GM12878 (cell line): ENCODE data around the gene SSBP2. TPM values are rescaled to one million over a fixed set of nuclear protein-coding genes. Genes with fewer than 3 reads are reported as not detected.

Experiments
- ATAC-seq: fragments of 200-7000 bp; cut with Tn5 transposase; 3 replicates; pipeline ENCODE4 v1.9.1; 2020; ENCODE audit warnings: mild to moderate bottlenecking, moderate library complexity
- BruUV-seq: library from RNA; stranded (reverse); fragments of 400-500 nt; replicated peaks from 2 replicates; lab custom pipeline; 2021; lab: Mats Ljungman, UMichigan
- CTCF ChIA-PET: fragments of 300-600 bp; sonication (Branson Sonifier 250); formaldehyde crosslinking; extraction: SDS; loops from one replicate; lab custom pipeline; 2021; ENCODE audit warnings: inconsistent platforms; lab: Yijun Ruan, JAX
- POLR2A ChIA-PET: fragments of 350-600 bp; formaldehyde crosslinking; extraction: SDS; loops from one replicate; lab custom pipeline; 2021; ENCODE audit warnings: inconsistent platforms; lab: Charles Lee
- RAD21 ChIA-PET: fragments of 300-600 bp; sonication (Branson Sonifier 250); formaldehyde crosslinking; loops from one replicate; lab custom pipeline; 2023; ENCODE audit warnings: antibody characterized with exemption; ENCODE audit not compliant: unreplicated experiment; lab: Charles Lee
- SMC1A ChIA-PET: fragments of 300-600 bp; sonication (Branson Sonifier 250); formaldehyde crosslinking; loops from one replicate; lab custom pipeline; 2023; ENCODE audit not compliant: unreplicated experiment, uncharacterized antibody; lab: Charles Lee
- DNase-seq: peaks from one replicate; pipeline ENCODE4 v3.0.0-alpha.2; 2011; ENCODE audit warnings: low read depth, low spot score
- FAIRE-seq: peaks from 3 replicates; lab custom pipeline; 2011; peaks lifted over from hg19 to GRCh38; lab: Jason Lieb, UNC
- H2AFZ ChIP-seq: 2 replicates; pipeline ENCODE4 v1.6.0; 2011; ENCODE audit warnings: low read depth, low read length, control low read depth; ENCODE audit not compliant: control insufficient read depth
- H3K27ac ChIP-seq: 2 replicates; pipeline ENCODE4 v1.5.1; 2011; ENCODE audit warnings: control low read depth; ENCODE audit not compliant: control insufficient read depth, insufficient read depth
- H3K27me3 ChIP-seq, 2 experiments: replicated peaks in 1 of 2; 2 replicates each; pipeline versions ENCODE4 v1.6.0 to v1.6.1; 2011; ENCODE audit warnings: low read length in 1 of 2; ENCODE audit not compliant: control insufficient read depth in 2 of 2, insufficient read depth in 2 of 2
- H3K36me3 ChIP-seq, 2 experiments: 2 replicates each; pipeline ENCODE4 v1.5.1; 2011; ENCODE audit warnings: low read length in 1 of 2; ENCODE audit not compliant: control insufficient read depth in 2 of 2, insufficient read depth in 2 of 2
- H3K4me1 ChIP-seq: 2 replicates; pipeline ENCODE4 v1.6.1; 2011; ENCODE audit warnings: mild to moderate bottlenecking, low read length, moderate library complexity, mixed read lengths; ENCODE audit not compliant: control insufficient read depth, insufficient read depth
- H3K4me2 ChIP-seq: 2 replicates; pipeline ENCODE4 v1.6.0; 2011; ENCODE audit warnings: control low read depth; ENCODE audit not compliant: control insufficient read depth, insufficient read depth
- H3K4me3 ChIP-seq: fragments of 200-600 bp; sonication (generic); 2 replicates; pipeline ENCODE4 v1.5.1; 2016
- H3K79me2 ChIP-seq: 2 replicates; pipeline ENCODE4 v1.6.0; 2011; ENCODE audit warnings: low read length; ENCODE audit not compliant: control insufficient read depth, insufficient read depth
- H3K9ac ChIP-seq: 2 replicates; pipeline ENCODE4 v1.8.0; 2011; ENCODE audit warnings: low read length, control low read depth, mixed read lengths; ENCODE audit not compliant: control insufficient read depth, insufficient read depth
- H3K9me3 ChIP-seq: replicated peaks from 3 replicates; pipeline ENCODE4 v1.5.1; 2011; ENCODE audit warnings: mild to moderate bottlenecking, low read length; ENCODE audit not compliant: control insufficient read depth, insufficient read depth
- H4K20me1 ChIP-seq: 2 replicates; pipeline ENCODE4 v1.6.0; 2011; ENCODE audit not compliant: control insufficient read depth, insufficient read depth
- ASH2L ChIP-seq: fragments of 300-600, 200-600 bp; sonication (generic); IDR thresholded peaks from 2 replicates; pipeline ENCODE4 v1.6.1; 2017; ENCODE audit warnings: low read depth, mild to moderate bottlenecking, borderline replicate concordance
- CHD2 ChIP-seq: IDR thresholded peaks from 2 replicates; pipeline ENCODE4 v1.6.1; 2011; ENCODE audit warnings: low read depth, low read length, improper control_type of control experiment, borderline replicate concordance
- CHD4 ChIP-seq: fragments of 200-600 bp; sonication (generic); IDR thresholded peaks from 2 replicates; pipeline ENCODE4 v1.6.1; 2016; ENCODE audit warnings: mild to moderate bottlenecking
- EGR1 ChIP-seq, 2 experiments: IDR thresholded peaks; 1 replicate in 1 of 2; 2 replicates in 1 of 2; pipeline ENCODE4 v1.6.1; 2011 to 2012; ENCODE audit warnings: low read depth in 2 of 2, low read length in 2 of 2, borderline replicate concordance in 1 of 2, mild to moderate bottlenecking in 1 of 2, moderate library complexity in 1 of 2
- ETV6 ChIP-seq, 2 experiments: fragments of 450-650 bp in 1 of 2; IDR thresholded peaks in 1 of 2; conservative IDR thresholded peaks in 1 of 2; 2 replicates each; pipeline ENCODE4 v1.6.1; 2014; ENCODE audit warnings: antibody characterized with exemption in 1 of 2, borderline replicate concordance in 1 of 2, low read depth in 1 of 2, mild to moderate bottlenecking in 1 of 2, moderate library complexity in 1 of 2
- HDAC6 ChIP-seq: fragments of 200-600 bp; sonication (generic); IDR thresholded peaks from one replicate; pipeline ENCODE4 v1.8.0; 2017; ENCODE audit warnings: antibody characterized with exemption; ENCODE audit not compliant: unreplicated experiment
- HDGF ChIP-seq: fragments of 450-650 bp; IDR thresholded peaks from 2 replicates; pipeline ENCODE4 v1.6.1; 2016; ENCODE audit warnings: antibody characterized with exemption
- NFYB ChIP-seq: IDR thresholded peaks from 2 replicates; pipeline ENCODE4 v1.6.1; 2011; ENCODE audit warnings: low read depth, mild to moderate bottlenecking, low read length, improper control_type of control experiment, moderate library complexity; ENCODE audit not compliant: insufficient read depth
- PAX5 ChIP-seq: IDR thresholded peaks from 2 replicates; pipeline ENCODE4 v1.6.1; 2011; ENCODE audit warnings: low read depth, low read length, borderline replicate concordance
- PAX8 ChIP-seq: fragments of 450-650 bp; IDR thresholded peaks from 2 replicates; pipeline ENCODE4 v1.6.1; 2017; ENCODE audit warnings: mild to moderate bottlenecking, moderate library complexity
- POLR2AphosphoS5 ChIP-seq: IDR thresholded peaks from 2 replicates; pipeline ENCODE4 v1.6.1; 2011; ENCODE audit warnings: mild to moderate bottlenecking, low read length, inconsistent platforms
- RUNX3 ChIP-seq: IDR thresholded peaks from 2 replicates; pipeline ENCODE4 v1.6.1; 2012; ENCODE audit warnings: low read length, inconsistent platforms
- SP1 ChIP-seq: IDR thresholded peaks from one replicate; pipeline ENCODE4 v1.6.1; 2011; ENCODE audit warnings: low read depth, low read length
- SUZ12 ChIP-seq: fragments of 200-600 bp; sonication (generic); IDR thresholded peaks from one replicate; pipeline ENCODE4 v1.6.1; 2018; ENCODE audit warnings: antibody characterized with exemption, mild to moderate bottlenecking; ENCODE audit not compliant: unreplicated experiment
- TBL1XR1 ChIP-seq: IDR thresholded peaks from 2 replicates; pipeline ENCODE4 v1.6.1; 2012; ENCODE audit warnings: low read depth, low read length, improper control_type of control experiment
- YY1 ChIP-seq: IDR thresholded peaks from 2 replicates; pipeline ENCODE4 v1.6.1; 2011; ENCODE audit warnings: low read depth, mild to moderate bottlenecking, low read length
- ZNF384 ChIP-seq: IDR thresholded peaks from 2 replicates; pipeline ENCODE4 v1.6.1; 2012; ENCODE audit warnings: low read depth, mild to moderate bottlenecking, low read length, improper control_type of control experiment, borderline replicate concordance
- ZNF622 ChIP-seq: fragments of 450-650 bp; IDR thresholded peaks from 2 replicates; pipeline ENCODE4 v1.6.1; 2017; ENCODE audit warnings: mild to moderate bottlenecking, inconsistent platforms
- ZZZ3 ChIP-seq: IDR thresholded peaks from 2 replicates; pipeline ENCODE4 v1.6.1; 2011; ENCODE audit warnings: low read depth; ENCODE audit not compliant: control insufficient read depth, insufficient read length
- WGBS: methylation state at CpG from one replicate; pipeline ENCODE4 v1.1.6; 2016; ENCODE audit warnings: low lambda C conversion rate; ENCODE audit not compliant: insufficient replicate concordance, insufficient coverage; ENCODE audit errors: missing lambda C conversion rate; 5-methylcytosine and 5-hydroxymethylcytosine counted together
- in situ Hi-C: fragments of 300-500 bp; cut with MboI; formaldehyde crosslinking; loops from 9 replicates; pipeline ENCODE4 v1.14.3; 2018; ENCODE audit warnings: mixed read lengths
- intact Hi-C: fragments of 100-400 bp; cut with micrococcal nuclease; formaldehyde crosslinking; loops from one replicate; pipeline ENCODE4 v1.14.2; 2022; ENCODE audit not compliant: unreplicated experiment
- polyA plus RNA-seq, 11 experiments: library from polyadenylated mRNA; depleted of rRNA in 4 of 11; unstranded in 6 of 11; stranded (reverse) in 5 of 11; fragments of >200 nt; fragmentation: Nextera tagmentation in 4 of 11; fragmentation: Illumina TruSeq in 1 of 11; extraction: Ambion mirVana in 4 of 11; extraction: Trizol in 1 of 11; gene quantifications; 1 replicate in 1 of 11; 2 replicates in 10 of 11; pipeline versions ENCODE4 v1.2.1 to v1.2.3, GENCODE V29; 2011 to 2016; ENCODE audit warnings: inconsistent platforms in 2 of 11, missing spikeins in 2 of 11, low read depth in 1 of 11
- total RNA-seq, 4 experiments: library from RNA; depleted of rRNA in 3 of 4; stranded (reverse); fragments of >200 nt in 3 of 4; fragmentation: Illumina TruSeq in 1 of 4; extraction: Trizol in 1 of 4; gene quantifications; 2 replicates each; pipeline versions ENCODE4 v1.2.1 to v1.2.3, GENCODE V29; 2013 to 2021

The SSBP2 gene
- total and polyA plus RNA-seq, 10 of the 15 experiments (the other 5 are each of a cell fraction or from before 2014, with no cell fraction given): 52.2 to 132 (median 110) TPM

DNA sequence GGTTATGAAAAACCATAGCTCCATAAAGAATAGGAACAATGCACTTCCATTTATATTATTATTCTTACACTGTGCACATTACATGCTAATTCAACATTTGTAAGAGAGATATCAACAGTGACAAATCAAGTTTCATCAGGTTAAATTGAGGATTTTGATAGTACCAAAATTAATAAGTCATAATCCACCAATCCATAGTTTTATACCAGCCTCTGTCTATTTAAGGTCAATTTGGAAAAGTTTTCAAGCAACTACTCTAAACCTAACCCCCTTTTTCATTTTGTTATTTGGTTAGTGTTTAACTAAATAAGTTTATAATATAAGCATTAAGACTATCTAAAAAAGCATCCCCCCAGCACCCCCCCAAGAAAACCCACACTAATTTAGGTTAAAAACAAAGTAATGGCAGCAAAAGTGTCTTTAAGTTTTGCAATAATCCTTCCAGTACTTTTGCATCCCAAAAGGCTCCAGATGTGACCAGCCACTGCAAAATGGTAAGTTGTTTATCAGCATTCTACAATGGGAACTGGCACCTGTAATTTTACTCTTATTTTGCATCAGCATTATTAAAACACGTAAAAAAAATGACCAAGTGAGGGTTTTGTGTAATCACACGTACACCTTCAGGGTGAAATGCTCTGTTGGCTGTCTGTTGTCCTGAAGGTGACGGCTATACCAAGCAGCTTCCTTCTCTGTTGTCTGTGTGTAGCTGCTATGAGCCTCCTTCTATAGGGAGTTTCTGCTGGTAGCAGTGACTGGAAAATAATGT lies 36.8 kb upstream of the SSBP2 start:
- TF ChIP-seq YY1 (no peak), SUZ12 (no peak), SP1 (no peak), POLR2AphosphoS5 (no peak), ZNF384 (no peak), RUNX3 (no peak), CHD4 (no peak), HDAC6 (no peak), ASH2L (no peak), NFYB (no peak), ZZZ3 (no peak), EGR1 (IDR thresholded peaks at IDR 0.05; ENCODE audit: borderline replicate concordance in 1 of 2, low read depth in 2 of 2, low read length in 2 of 2) (no peak), PAX8 (no peak), ETV6 (conservative IDR thresholded peaks at IDR 0.05 in 1 of 2, IDR thresholded peaks at IDR 0.05 in 1 of 2; ENCODE audit: borderline replicate concordance in 1 of 2, low read depth in 1 of 2) (no peak), HDGF (no peak), TBL1XR1 (no peak), CHD2 (no peak), ZNF622 (no peak), PAX5 (no peak)
- TF ChIP-seq, all 136 proteins: peak for 0
- Histone ChIP-seq H3K9me3 (no peaks in the 10 kb centered on the region), H3K27me3 (no peaks in the 10 kb centered on the region), H3K36me3 (no peaks in the 10 kb centered on the region), H3K4me3 (no peak overlapping the region), H3K27ac (no peak overlapping the region), H4K20me1 (no peaks in the 10 kb centered on the region), H3K9ac (no peak overlapping the region), H2AFZ (peak overlapping the region; percentile 61), H3K79me2 (no peaks in the 10 kb centered on the region), H3K4me1 (no peaks in the 10 kb centered on the region), H3K4me2 (no peak overlapping the region)
- ChIA-PET POLR2A (no interaction called here), SMC1A (interaction anchor here (1.0 to 2.3 kb wide), 2 partner anchors 9 to 11 kb away, joined by 3 to 7 read pairs; no protein-coding TSS in a partner anchor), RAD21 (no interaction called here), CTCF (interaction anchor here (0.6 to 1.6 kb wide), 3 partner anchors 8 to 1592 kb away, joined by 3 to 9 read pairs (median 3); no protein-coding TSS in a partner anchor)
- intact Hi-C loops: no loop called here
- WGBS: 63% methylated on average over 3 of the region's 3 CpGs
- no peak for ATAC-seq
- BruUV-seq: no TSS peak
- in situ Hi-C loops: no loop called here
- no peak for FAIRE-seq
- DNase-seq: no peak
